Measurements from ENCODE around the gene LMTK3. TPM values are rescaled to one million over a fixed set of nuclear protein-coding genes. Genes with fewer than 3 reads are reported as not detected.

Gene LMTK3
- total RNA-seq, 2 experiments from 2014 or later, result 3.8 to 5.4 TPM

DNA sequence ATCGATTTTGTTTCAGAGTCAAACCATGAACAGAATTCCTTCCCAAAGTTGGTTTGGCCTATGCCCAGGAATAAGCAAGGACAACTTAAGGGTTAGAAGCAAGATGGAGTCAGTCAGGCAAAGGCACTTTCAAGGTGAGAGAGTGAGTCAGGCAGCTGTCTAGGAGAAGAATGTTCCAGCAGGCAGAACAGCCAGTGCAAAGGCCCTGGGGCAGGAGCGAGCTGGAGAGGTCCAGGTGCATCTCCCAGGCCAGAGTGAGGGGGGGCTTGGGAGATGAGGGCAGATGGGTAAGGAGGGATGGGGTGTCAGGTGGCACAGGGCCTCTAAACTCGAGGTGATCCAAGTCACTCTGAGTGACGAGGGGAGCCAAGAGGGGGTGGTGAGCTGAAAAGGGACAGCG lies 75.0 kb downstream of the LMTK3 start:
- Mint-ChIP-seq H3K4me3 (no peak overlapping the region), H3K4me1 (peaks cover 1% of the 10 kb centered on the region), H3K27me3 (peaks cover 21% of the 10 kb centered on the region), H3K9me3 (no peaks in the 10 kb centered on the region), H3K27ac (no peak overlapping the region), H3K36me3 (ENCODE audit: low read depth) (no peaks in the 10 kb centered on the region)
- ChIA-PET POLR2A (no interaction called here), CTCF (interaction anchor here (1.1 kb wide), 1 partner anchor 10 kb away, joined by 4 read pairs; the partner anchor contains the start of gene GRWD1)
- no peak for DNase-seq

Other genes with a start within 250 kb of the LMTK3 start
- gene ZNF114, start 241.8 kb downstream of the LMTK3 start, total RNA-seq, result under 1 TPM; 0.15 to 0.20 TPM
- 100 to 1,000 TPM; 418 to 447 TPM for gene EMP3, start 186.3 kb downstream of the LMTK3 start, total RNA-seq
- gene TMEM143, start 147.9 kb downstream of the LMTK3 start, total RNA-seq, result 10 to 100 TPM; 17.4 to 18.2 TPM
- under 1 TPM in 1 of 2 experiments, not detected in 1; 0.28 TPM for gene SYNGR4, start 147.5 kb downstream of the LMTK3 start, total RNA-seq
- gene KDELR1, start 120.3 kb downstream of the LMTK3 start, total RNA-seq, result 10 to 100 TPM; 91.8 to 94.4 TPM
- gene GRIN2D, start 118.2 kb downstream of the LMTK3 start, total RNA-seq, result under 1 TPM; 0.18 TPM
- gene GRWD1, start 65.9 kb downstream of the LMTK3 start, total RNA-seq, result 10 to 100 TPM; 25.6 to 27.1 TPM
- under 1 TPM; 0.73 to 0.86 TPM for gene KCNJ14, start 56.3 kb downstream of the LMTK3 start, total RNA-seq
- gene CYTH2, start 42.5 kb downstream of the LMTK3 start, total RNA-seq, result 10 to 100 TPM; 53.2 to 55.3 TPM
- not detected for gene SULT2B1, start 40.3 kb upstream of the LMTK3 start, total RNA-seq
- not detected for gene SPACA4, start 94.9 kb upstream of the LMTK3 start, total RNA-seq
- gene FAM83E, start 103.2 kb upstream of the LMTK3 start, total RNA-seq, result 1 to 10 TPM; 1.3 to 2.6 TPM
- gene RPL18, start 107.3 kb upstream of the LMTK3 start, total RNA-seq, result 1,000 to 10,000 TPM; 1,511 to 1,528 TPM
- 10 to 100 TPM; 27.7 to 29.5 TPM for gene SPHK2, start 107.7 kb upstream of the LMTK3 start, total RNA-seq
- gene DBP, start 125.5 kb upstream of the LMTK3 start, total RNA-seq, result 10 to 100 TPM; 18.7 to 19.1 TPM
- 1 to 10 TPM; 3.9 to 4.5 TPM for gene CA11, start 134.4 kb upstream of the LMTK3 start, total RNA-seq
- 1 to 10 TPM in 1 of 2 experiments, under 1 TPM in 1; 0.68 to 1.1 TPM for gene NTN5, start 161.2 kb upstream of the LMTK3 start, total RNA-seq
- gene FUT2, start 184.1 kb upstream of the LMTK3 start, total RNA-seq, result not detected
- 1 to 10 TPM in 1 of 2 experiments, under 1 TPM in 1; 0.88 to 1.2 TPM for gene MAMSTR, start 207.9 kb upstream of the LMTK3 start, total RNA-seq
- under 1 TPM; 0.05 to 0.15 TPM for gene RASIP1, start 228.8 kb upstream of the LMTK3 start, total RNA-seq
- not detected for gene IZUMO1, start 235.1 kb upstream of the LMTK3 start, total RNA-seq
- gene FUT1, start 240.8 kb upstream of the LMTK3 start, total RNA-seq, result under 1 TPM; 0.28 to 0.45 TPM
- gene FGF21, start 243.7 kb upstream of the LMTK3 start, total RNA-seq, result not detected